Skeletal muscle cell (primary cell): Measurements from ENCODE around the gene RASGRP4.
"Not testable (repeated sequence)": the region's sequence is repeated elsewhere in the genome, so short reads cannot be mapped to it uniquely, and the experiment has no call there.

Source experiments
- DNase-seq: peaks from one replicate; pipeline ENCODE4 v3.0.0-alpha.2; 2010; ENCODE audit warnings: low read depth
- H3K4me3 ChIP-seq: 2 replicates; pipeline ENCODE4 v1.5.1; 2011; ENCODE audit warnings: low read depth, mild to moderate bottlenecking, control low read depth, low read length, moderate library complexity

RASGRP4 gene

GRCh38 chr19:38451036-38451435, 25.0 kb upstream of the RASGRP4 start:
- no peak overlapping the region for H3K4me3 ChIP-seq
- no peak for DNase-seq

- DNase-seq = no peak
- no peak overlapping the region for H3K4me3 ChIP-seq
These were observed 23.5 kb upstream of the RASGRP4 start for GRCh38 chr19:38449518-38449917.

DNA sequence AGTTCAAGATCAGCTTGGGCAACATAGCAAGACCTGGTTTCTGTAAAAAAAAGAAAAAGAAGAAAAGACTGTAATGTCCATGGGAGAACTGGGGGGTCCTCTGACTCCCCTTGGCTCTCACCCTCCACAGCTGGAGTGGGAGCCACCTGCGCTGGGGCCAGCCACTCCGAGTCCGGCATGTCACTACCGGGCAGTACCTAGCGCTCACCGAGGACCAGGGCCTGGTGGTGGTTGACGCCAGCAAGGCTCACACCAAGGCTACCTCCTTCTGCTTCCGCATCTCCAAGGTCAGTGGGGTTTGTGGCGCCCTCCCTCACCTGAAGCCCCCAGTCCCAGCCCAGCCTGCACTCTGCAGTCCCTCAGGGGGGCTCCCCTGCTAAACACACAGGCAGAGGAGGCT, 22.2 kb upstream of the RASGRP4 start:
- no peak for DNase-seq
- no peak overlapping the region for H3K4me3 ChIP-seq

GRCh38 chr19:38445362-38445761, 19.3 kb upstream of the RASGRP4 start:
- H3K4me3 ChIP-seq = no peak overlapping the region
- DNase-seq = no peak

- H3K4me3 ChIP-seq = no peak overlapping the region
- DNase-seq = no peak
These were observed 18.0 kb upstream of the RASGRP4 start for GRCh38 chr19:38444026-38444425.

GRCh38 chr19:38443458-38443999, 17.5 kb upstream of the RASGRP4 start:
- no peak for DNase-seq
- H3K4me3 ChIP-seq = no peak overlapping the region

DNA sequence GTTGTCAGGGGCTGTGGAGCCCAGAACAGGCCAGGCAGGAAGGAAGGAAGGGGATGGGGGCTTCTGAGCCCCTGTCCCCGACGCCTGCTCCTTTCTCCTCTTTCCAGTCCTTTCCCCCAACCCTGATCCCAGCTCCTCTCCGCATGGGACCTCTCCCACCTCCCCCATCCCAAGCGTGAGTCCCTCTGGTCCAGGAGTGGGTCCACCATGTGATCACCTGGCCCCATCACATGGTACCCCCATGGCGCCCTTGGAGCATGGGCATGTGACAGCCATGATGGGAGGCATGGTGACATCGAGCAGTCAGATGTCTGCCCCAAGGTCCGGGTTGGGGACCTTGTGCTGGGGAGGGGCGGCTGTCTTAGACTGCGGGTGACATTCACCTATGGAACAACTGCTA, 16.7 kb upstream of the RASGRP4 start:
- H3K4me3 ChIP-seq = no peak overlapping the region
- DNase-seq = no peak

DNA sequence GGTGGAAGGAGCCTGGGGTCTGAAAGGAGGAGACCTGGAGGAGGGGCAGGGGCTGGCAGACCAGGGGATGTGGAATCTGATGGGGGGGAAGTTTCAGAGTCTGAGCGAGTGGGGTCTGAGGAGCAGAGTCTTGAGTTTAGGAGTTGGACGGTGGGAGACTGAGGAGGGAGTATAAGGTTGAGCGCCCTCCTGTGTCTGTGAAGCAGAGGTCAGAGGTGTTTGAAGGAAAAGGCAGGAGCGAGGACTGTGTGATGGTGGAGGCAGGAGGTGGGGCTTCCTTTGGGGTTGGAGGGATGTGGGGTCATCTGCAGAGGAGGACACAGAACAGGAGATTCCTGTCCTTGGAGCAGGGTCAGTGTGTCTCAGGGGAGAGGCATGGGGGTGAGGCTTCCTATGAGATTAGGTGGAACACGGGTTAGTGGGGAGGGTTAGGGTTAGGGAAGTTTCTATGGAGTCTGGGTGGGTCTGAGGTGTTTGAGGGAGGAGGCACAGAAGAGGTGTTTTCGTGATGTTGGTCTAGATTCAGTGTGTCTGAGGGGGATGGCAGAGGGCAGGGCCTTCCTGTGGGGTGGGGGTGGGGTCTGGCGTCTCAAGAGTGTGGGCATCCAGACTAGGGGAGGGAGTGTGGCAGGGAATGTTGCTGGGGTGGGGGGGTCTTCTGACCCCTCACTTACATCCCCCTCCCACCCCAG, 15.8 kb upstream of the RASGRP4 start:
- no peak for DNase-seq

GRCh38 chr19:38440592-38440991, 14.6 kb upstream of the RASGRP4 start:
- H3K4me3 ChIP-seq = no peak overlapping the region

More for the DNA sequence above, 15.8 kb upstream of the RASGRP4 start:
- no peak overlapping the region for H3K4me3 ChIP-seq

GRCh38 chr19:38437917-38438316, 11.9 kb upstream of the RASGRP4 start:
- no peak for DNase-seq
- no peak overlapping the region for H3K4me3 ChIP-seq

More at GRCh38 chr19:38440592-38440991, 14.6 kb upstream of the RASGRP4 start:
- no peak for DNase-seq

DNA sequence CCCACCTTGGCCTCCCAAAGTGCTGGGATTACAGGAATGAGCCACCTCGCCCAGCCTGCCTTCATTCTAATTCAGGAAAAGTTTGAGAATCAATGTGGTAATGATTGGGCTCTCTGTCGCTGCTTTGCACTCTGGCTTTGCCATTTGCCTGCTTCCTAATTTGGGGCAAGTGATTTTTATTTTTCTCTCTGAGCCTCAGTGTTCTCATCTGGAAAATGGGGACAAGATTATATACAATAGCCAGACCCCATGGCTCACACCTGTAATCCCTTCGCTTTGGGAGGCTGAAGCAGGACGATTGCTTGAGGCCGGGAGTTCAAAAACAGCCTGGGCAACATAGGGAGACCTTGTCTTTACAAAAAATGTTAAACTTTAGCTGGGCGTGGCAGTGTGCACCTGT, 11.3 kb upstream of the RASGRP4 start:
- no peak overlapping the region for H3K4me3 ChIP-seq
- DNase-seq = no peak

DNA sequence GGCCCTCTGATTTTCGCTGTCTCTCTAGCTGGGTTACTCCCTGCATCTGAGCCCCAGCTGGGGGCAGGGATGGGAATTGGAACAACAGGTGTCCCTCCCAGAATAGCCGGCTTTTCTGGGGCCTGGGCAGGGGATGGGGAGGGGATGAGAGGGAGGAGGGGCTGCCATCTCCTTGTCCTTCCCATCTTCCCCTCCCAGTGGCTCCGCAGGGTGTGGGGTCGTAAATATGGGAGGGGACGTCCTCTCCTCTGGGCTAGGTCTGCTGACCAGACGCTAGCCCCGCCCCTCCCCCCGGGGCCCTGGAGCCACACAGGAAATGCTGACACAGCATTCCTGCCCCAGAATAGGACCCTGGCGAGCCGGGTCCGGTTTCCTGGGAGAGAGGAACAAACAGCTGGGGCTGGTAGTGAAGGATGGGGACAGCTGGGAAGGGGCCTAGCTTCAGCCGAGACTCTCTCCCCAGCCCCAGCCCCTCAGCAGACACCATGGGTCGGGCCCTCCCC, 8.6 kb upstream of the RASGRP4 start:
- peak overlapping the region; percentile 51 for H3K4me3 ChIP-seq
- peak; percentile 39 for DNase-seq

- peak within 1 kb of the TSS; percentile 51 for H3K4me3 ChIP-seq
- no peak for DNase-seq
These were observed 7.3 kb upstream of the RASGRP4 start, which contains the start of gene RYR1 for GRCh38 chr19:38433268-38433733. Gene RYR1 (plus strand): TSS chr19:38433691. CDS start chr19:38433830, 139 bp downstream.

DNA sequence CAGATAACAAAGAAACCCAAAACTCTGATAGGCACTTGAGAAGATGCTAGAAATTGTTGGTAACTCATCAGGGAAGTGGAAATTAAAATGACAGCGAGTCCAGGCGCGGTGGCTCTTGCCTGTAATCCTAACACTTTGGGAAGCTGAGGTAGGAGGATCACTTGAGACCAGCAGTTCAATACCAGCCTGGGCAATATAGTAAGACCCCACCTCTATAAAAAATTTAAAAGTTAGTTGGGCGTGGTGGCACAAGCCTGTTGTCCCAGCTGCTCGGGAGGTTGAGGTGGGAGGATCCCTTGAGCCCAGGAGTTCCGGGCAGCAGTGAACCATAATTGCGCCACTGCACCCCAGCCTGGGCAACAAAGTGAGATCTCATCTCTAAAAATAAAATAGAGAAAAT, 4.9 kb upstream of the RASGRP4 start:
- DNase-seq = no peak
- H3K4me3 ChIP-seq = no peak overlapping the region

DNA sequence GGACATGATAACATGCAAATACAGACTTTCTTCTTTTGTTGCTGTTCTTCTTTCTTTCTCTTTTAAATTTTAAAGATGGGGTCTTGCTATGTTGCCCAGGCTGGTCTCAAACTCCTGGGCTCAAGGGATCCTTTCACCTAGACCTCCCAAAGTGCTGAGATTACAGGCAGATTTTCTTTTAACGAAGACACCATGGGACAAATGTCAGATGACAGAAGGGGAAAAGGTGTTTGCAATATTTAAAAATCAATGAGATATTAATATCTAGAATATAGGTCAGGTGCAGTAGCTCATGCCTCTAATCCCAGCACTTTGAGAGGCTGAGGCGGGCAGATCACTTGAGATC, 3.8 kb upstream of the RASGRP4 start:
- no peak overlapping the region for H3K4me3 ChIP-seq
- DNase-seq = no peak

GRCh38 chr19:38429055-38429810, 3.2 kb upstream of the RASGRP4 start:
- no peak overlapping the region for H3K4me3 ChIP-seq

DNA sequence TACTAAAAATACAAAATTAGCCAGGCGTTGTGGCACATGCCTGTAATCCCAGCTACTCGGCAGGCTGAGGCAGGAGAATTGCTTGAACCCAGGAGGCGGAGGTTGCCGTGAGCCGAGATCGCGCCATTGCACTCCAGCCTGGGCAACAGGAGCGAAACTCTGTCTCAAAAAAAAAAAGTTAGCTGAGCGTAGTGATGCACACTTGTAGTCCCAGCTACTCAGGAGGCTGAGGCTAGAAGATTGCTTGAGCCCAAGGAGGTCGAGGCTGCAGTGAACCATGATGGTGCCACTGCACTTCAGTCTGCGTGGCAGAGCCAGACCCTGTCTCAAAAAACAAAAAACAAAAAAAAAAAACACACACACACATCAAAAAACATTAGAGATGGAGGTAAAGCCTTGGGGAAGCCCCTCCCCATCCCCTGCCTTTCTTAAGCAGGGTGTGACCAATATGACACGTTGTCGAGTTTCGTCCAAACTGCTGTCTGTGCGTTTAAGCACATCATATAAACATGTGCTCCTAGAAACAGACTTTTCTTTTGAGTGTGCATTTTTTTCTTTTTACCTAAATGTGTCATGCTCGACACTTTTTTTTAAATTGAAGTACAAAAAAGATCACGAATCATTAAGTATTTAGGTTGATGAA, 1.1 kb upstream of the RASGRP4 start:
- not testable (repeated sequence) for DNase-seq, H3K4me3 ChIP-seq

More at GRCh38 chr19:38429055-38429810, 3.2 kb upstream of the RASGRP4 start:
- DNase-seq = no peak

- DNase-seq = no peak
- H3K4me3 ChIP-seq = no peak overlapping the region
These were observed 703 bp downstream of the RASGRP4 start for GRCh38 chr19:38425222-38425809.

DNA sequence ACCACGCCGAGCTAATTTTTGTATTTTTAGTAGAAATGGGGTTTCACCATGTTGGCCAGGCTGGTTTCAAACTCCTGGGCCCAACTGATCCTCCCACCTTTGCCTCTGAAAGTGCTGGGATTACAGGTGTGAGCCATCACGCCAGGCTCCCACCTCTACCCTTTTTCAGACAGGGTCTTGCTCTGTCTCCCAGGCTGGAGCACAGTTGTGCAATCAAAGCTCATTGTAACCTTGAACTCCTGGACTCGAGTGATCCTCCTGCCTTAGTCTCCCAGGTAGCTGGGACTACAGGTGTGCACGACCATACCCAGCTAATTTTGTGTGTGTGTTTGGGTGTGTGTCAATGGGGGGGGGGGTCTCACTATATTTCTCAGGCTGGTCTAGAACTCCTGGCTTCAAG, 1.7 kb downstream of the RASGRP4 start:
- no peak overlapping the region for H3K4me3 ChIP-seq
- no peak for DNase-seq

DNA sequence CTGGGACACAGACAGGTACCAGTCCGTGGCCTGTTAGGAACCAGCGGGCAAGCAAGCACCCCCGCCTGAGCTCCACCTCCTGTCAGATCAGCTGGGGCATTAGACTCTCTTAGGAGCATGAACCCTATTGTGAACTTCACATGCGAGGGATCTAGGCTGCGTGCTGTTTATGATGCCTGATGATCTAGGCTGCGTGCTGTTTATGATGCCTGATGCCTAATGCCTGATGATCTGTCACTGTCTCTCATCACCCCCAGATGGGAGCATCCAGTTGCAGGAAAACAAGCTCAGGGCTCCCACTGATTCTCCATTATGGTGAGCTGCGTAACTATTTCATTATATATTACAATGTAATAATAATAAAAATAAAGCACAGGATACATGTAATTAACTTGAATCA, 3.6 kb downstream of the RASGRP4 start:
- no peak for DNase-seq
- H3K4me3 ChIP-seq = no peak overlapping the region
